Dermis blood vessel endothelial cell (primary cell): ENCODE data around the gene MYT1. TPM values are rescaled to one million over a fixed set of nuclear protein-coding genes. Genes with fewer than 3 reads are reported as not detected.

Source experiments
- DNase-seq: peaks from one replicate; pipeline ENCODE4 v3.0.0; 2010
- total RNA-seq: library from RNA; depleted of rRNA; stranded (reverse); fragments of >200 nt; gene quantifications from 2 replicates; pipeline ENCODE4 v1.2.3, GENCODE V29; 2014

MYT1 gene
- total RNA-seq, 1 donor from 2014 or later = not detected

GRCh38 chr20:64155258-64156135, 8.8 kb upstream of the MYT1 start:
- no peak for DNase-seq

DNA sequence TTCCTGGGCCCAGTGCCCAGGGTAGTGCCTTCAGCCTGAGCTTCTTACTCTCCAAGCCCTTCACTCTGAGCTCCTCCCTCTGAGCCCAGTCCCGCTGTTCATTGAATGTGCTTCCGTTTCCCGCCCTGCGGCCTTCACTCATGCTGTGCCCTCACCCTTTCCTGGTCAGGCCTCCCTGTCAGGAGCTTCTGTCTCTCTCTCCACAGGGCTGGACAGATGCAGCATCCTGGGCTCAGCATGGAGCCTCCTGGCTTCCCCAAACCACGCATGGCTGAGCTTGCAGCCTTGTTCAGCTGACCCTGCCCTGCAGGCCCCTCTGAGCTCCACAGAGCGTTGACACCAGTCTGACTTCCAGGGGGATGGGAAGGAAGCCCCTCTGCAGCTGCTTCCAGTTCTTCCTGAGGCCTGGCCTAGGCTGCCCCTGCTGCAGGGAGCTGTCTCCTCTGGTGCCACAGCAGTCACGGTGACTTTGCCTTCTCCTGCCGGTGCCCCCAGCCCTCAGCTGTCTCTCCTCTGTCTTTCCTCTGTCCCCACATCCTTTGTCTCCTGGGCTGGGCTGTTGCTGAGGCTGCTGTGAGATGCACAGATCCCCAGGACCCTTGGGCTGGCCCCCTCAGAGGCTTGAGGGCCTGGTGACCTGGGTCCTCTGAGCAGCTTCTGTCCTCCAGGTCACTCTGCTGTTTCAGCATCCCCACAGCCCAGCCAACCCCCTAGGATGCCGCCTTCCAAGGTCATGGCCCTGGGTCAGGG, 7.9 kb upstream of the MYT1 start:
- no peak for DNase-seq

DNA sequence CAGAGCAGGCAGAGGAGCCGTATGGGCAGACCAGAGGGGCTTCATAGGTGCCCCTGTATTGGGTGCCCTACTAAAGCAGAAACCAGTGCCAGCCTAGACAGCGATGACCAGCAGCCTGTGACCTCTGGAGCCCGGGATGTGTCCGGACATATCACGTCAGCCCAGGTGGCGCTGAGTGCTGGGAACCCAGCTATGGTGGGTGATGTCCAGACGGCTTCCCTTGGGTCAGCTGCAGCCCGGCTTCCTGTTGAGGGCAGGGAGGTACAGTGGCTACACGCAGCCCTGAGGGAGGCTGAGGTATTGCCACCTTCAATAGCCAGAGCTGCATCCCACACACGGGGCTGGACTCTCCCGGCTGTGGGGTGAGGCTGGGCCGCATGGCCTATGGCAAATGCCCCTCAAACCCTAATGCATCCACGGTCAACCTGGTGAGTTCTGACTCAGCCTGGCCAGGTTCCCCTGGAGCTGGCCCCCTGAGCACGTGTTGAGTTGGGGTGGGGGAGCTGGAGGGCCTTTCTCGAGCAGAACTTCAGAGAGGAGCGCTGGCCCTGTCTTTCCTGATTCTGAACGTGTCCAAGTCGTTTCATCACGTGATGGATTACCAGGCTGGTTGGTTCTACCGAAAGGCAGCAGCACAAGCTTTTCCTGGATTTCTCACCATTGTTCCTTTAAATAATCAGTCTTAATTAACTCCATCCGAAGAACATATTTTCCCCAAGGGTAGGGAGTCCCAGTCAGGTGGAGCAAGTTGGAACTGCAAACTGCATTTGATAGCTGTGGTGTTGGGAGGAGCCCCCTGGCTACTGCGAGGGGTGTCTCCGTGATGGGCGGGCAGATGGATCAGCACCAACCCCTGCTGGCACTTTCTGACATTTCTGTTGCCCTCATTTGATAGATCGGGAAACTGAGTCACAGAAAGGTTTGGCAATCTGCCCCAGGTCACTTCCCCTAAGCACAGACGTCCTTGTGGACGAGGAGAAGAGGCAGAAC, 7.1 kb upstream of the MYT1 start:
- DNase-seq = no peak

- no peak for DNase-seq
Observed at GRCh38 chr20:64157878-64158277, 6.4 kb upstream of the MYT1 start.

DNA sequence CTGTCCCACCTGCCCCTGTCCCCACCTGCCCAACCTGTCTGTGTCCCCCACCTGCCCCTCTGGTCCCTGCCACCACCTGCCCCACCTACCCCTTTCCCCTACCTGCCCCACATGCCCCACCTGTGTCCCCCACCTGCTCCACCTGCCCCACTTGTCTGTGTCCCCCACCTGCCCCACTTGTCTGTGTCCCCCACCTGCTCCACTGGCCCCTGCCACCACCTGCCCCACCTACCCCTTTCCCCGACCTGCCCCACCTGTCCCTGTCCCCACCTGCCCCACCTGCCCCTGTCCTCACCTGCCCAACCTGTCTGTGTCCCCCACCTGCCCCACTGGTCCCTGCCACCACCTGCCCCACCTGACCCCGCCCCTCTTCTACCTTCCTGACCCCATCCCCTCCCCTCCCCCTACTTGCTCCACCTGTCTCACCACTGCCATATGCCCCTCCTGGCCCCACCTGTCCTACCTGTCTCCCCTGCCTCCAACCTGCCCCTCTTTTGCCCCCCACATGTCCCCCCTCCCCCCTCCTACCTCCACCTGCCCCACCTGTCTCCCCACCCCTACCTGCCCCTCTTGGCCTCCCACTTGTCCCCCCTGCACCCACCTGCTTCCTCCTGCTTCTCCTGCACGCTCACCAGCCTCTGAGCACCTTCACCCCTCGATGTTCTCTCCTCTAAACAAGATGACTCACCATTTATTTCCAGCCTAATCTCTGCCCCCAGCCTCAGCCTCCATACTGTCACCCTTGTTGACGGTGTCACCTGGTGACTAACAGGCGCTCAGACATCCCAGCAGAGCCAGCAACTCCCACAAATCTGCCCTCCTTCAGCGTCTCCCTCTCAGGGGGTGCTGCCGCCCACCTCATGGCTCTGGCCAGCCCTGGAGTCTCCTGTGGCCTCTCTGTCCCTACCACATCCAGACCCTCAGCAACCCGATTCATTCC, 5.6 kb upstream of the MYT1 start:
- DNase-seq = no peak

DNA sequence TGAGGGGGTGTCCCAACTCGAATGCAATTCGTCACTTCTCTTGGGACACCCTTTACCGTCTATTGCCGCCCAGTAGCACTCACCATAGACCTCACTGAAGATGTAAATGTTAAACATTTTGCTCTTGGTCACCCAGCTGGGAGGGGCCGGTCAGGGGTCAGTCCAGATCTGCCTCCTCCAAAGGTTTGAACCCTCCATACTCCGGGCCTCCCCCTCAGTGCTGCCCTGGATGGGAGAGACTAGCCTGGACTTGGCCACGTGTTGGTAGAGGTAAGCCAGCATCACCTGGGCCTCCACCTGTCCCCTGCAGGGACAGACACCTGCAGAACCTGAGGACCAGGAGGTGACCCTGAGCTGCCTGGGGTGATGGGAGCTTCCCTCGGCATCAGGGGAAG, 5.0 kb upstream of the MYT1 start:
- DNase-seq = no peak

DNA sequence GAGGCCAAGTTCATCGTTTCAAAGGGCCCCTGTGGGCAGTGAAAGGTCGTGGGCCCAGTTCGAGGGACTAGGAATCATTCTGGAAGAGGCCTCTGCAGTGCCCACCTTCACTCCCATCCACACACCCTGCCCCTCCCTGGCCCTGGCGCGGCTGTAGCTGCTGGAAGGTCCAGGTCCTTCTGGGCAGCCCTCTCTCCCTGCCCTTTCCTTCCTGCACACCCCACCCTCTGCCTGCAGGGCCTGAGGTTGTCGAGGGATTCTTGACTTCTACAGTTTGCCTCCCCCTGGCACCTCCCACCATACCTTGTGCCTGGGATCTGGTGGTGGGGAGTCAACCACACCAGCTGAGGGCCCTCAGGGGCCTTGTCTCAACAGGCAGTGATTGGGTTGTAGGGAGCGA, 4.5 kb upstream of the MYT1 start:
- no peak for DNase-seq

DNA sequence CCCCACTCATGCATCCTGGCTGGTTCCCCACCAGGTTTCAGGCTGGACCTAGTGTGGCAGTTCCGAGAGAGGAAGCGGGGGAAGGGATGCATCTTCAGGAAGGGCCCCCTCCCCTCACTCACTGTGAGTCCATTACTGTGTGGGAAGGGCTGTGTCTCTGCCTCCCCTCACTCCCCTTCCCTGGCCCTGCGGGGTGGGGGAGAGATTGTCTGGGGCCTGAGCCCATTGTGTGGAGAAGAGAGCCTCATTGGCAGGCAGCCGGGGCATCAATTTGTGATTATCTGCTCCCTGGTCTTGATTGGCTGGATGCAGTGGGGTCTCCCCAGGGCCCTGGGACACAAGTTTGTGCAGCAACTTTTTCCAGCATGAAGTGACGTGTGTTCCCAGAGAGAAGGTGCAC, 4.1 kb upstream of the MYT1 start:
- no peak for DNase-seq

DNA sequence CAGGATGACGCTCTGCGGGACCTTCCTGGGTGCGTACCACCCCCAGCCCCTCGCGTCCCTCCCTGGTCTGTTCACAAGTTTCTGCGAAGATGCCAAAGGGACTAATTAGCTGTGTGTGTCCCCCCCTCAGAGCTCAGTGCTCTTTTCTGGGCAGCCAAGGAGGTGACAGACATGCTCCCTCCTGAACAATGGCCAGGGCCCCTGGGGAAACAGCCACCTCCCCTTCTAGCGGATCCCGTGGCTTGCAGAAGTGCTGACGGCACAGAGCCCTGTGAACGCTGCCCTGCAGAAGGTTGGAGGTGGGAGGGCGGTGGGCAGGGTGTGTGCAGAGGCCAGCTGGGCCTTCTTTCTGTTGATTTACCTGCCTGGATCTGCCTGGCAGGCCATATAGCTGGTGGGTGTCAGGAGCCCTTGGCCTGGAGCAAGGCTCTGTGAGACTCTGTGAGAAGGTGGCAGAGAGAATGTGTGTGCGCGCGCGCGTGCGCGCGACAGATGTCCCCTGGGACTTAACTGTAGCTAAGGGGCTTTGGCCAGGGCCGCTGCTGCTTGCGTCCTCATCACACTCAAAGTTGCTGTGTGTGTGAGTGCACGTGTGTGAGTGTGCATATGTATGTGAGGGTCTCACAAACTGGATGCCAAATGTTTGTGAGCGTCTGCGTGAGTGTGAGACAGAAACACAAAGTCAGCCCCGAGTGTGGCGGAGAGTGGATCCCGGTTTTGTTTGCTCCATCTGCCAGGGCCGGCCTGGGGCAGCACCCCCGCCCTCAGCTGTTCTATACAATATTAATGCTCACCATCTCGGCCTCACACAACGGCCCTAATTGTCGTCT, 3.5 kb upstream of the MYT1 start:
- no peak for DNase-seq

GRCh38 chr20:64161356-64162238, 2.7 kb upstream of the MYT1 start:
- peak; percentile 61 for DNase-seq

- DNase-seq = no peak
Observed at GRCh38 chr20:64162239-64162910, 1.9 kb upstream of the MYT1 start.

GRCh38 chr20:64163776-64164122, 503 bp upstream of the MYT1 start:
- DNase-seq = no peak

- DNase-seq = no peak
Observed at GRCh38 chr20:64165866-64166600, 1.8 kb downstream of the MYT1 start.

GRCh38 chr20:64166721-64167615, 2.7 kb downstream of the MYT1 start:
- DNase-seq = no peak

- no peak for DNase-seq
Observed at GRCh38 chr20:64167676-64168075, 3.4 kb downstream of the MYT1 start.

DNA sequence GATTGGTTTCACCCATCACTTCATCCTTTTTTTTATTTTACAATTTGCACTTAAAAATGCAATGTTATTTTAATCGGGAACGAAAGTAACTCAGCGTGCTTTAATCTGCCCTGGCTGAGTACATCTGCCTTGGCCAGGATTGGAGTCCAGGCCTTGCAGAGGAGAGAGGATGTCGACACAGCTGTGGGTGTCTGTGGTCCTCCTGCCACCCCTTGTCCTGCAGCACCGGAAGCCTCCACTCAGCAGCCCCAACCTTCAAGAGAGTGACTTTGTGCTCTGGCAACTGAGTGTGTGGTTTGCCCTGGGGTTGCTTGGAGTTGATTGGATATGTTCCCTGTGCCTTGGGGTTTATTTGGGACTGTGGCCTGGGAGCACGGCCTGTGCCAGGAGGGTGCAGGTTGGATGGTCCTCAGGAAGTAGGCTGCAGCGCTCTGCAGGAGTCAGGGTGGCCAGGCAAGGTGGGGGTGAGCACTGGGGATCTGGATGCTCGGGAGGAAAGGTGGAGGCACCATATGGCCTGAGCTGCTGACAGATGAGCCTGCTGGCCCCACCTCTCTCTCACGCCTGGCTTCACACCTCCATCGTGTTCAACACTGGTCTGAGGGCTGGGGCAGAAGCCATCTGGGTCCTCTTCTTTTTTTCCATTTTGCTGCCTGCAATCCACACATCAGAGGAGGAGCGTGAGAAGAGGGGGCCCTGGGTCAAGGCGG, 4.3 kb downstream of the MYT1 start:
- DNase-seq = no peak
